Activated T-helper 2 cell treated with anti-CD3 and anti-CD28 coated beads, Interferon-gamma antibody, Interleukin-2, Interleukin-4, amounts not matched to agents 10 μg/mL and 5 μg/mL and 100 μg/mL, durations not matched to agents 14 hours and 24 hours and 36 hours (primary cell): Measurements from ENCODE around the gene ADCY3. TPM values are rescaled to one million over a fixed set of nuclear protein-coding genes. Genes with fewer than 3 reads are reported as not detected.

Experiments
- DNase-seq: peaks from one replicate; pipeline ENCODE4 v3.0.0; 2021; ENCODE audit warnings: low spot score
- H3K27ac Mint-ChIP-seq: one replicate; pipeline ENCODE4 v1.8.0; 2021; ENCODE audit warnings: mixed read lengths
- H3K27me3 Mint-ChIP-seq: one replicate; pipeline ENCODE4 v1.8.0; 2021; ENCODE audit warnings: low read depth, mixed read lengths
- H3K36me3 Mint-ChIP-seq: one replicate; pipeline ENCODE4 v1.8.0; 2021; ENCODE audit warnings: low read depth, mixed read lengths
- H3K4me1 Mint-ChIP-seq: one replicate; pipeline ENCODE4 v1.8.0; 2021; ENCODE audit warnings: low read depth, mixed read lengths
- H3K4me3 Mint-ChIP-seq: one replicate; pipeline ENCODE4 v1.8.0; 2021; ENCODE audit warnings: low read depth, mild to moderate bottlenecking, moderate library complexity, mixed read lengths
- H3K9me3 Mint-ChIP-seq: one replicate; pipeline ENCODE4 v1.8.0; 2021; ENCODE audit warnings: mixed read lengths
- intact Hi-C: fragments of 100-400 bp; cut with micrococcal nuclease; formaldehyde crosslinking; loops from one replicate; pipeline ENCODE4 v1.15.1; 2023
- total RNA-seq: library from RNA; stranded (reverse); gene quantifications from 2 replicates; pipeline ENCODE4 v1.2.3, GENCODE V29; 2022

Gene ADCY3
- total RNA-seq, 1 donor from 2014 or later = 108 TPM

DNA sequence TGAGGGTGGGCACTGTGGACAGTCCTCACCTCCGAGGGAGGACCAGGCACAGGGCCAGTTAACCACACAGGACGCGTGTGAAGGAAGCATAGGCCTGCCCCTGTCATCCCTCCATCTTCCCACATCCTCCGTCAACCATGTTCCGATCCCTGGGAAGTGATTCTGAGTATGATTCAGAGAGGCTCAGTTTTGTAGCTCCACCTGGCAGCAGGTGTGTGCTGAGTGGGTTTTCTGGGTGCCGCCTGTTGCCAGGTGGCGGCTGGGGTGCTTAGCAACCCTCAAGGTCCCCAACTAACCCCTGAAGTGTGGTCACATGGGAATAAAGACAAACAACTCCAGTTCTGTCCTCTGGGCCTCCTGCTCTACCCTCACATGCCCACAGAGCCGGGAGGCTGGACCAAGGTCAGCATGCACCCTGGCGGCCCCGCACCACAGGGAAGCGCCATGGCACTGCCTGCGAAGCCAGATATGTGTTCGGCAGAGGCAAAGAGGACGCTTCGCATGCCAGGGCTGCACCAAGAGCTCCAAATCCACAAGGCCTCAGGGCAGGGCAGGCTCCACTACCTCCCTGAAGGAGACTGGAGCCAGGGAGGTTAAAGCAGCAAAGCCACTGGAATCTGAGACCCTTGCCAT is 60.0 kb downstream of the ADCY3 start:
- Mint-ChIP-seq H3K27me3 (no peaks in the 10 kb centered on the region), H3K4me3 (no peak overlapping the region), H3K4me1 (no peaks in the 10 kb centered on the region), H3K9me3 (no peaks in the 10 kb centered on the region), H3K27ac (no peak overlapping the region), H3K36me3 (peaks cover 8% of the 10 kb centered on the region)
- intact Hi-C loops = no loop called here
- DNase-seq = no peak

DNA sequence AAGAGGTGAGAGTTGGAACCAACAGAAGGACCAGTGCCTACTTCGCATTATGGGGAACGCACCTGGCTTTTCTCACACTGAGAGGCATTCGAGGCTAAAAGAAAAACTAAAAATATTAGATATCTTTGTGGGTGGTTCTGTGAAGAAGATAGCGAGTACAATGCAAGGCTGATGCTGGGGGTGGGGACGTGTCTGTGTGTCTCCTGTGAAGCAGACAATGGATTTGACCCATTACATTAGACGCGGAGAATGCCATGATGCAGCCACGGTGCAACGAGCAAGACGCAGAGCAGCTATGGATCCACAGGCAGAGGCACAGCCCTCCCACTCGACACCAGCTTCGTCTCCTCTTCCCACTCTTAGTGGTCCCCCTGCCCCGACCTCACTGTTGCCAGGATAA is 61.0 kb downstream of the ADCY3 start:
- Mint-ChIP-seq H3K27ac (no peak overlapping the region), H3K4me1 (peaks cover 4% of the 10 kb centered on the region), H3K4me3 (no peak overlapping the region), H3K27me3 (no peaks in the 10 kb centered on the region), H3K9me3 (no peaks in the 10 kb centered on the region), H3K36me3 (peaks cover 11% of the 10 kb centered on the region)
- intact Hi-C loops = no loop called here
- DNase-seq = no peak

DNA sequence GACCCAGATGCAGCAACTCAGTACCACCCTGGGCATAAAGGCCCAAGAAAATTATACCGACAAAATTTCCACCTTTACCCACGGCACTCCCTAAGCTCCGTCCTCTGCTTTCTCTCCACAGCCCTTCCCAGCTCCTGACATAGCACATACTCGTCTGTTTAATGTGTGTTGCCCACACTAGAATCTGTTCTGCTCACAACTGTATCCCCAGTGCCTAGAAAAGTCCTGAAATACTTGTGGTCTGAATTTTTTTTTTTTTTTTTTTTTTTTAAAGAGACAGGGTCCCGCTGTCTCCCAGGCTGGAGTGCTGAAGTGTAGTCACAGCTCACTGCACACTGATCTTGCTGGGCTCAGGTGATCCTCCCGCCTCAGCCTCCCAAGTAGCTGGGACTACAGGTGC is 62.3 kb downstream of the ADCY3 start:
- Mint-ChIP-seq H3K36me3 (peaks cover 11% of the 10 kb centered on the region), H3K27me3 (no peaks in the 10 kb centered on the region), H3K9me3 (no peaks in the 10 kb centered on the region), H3K27ac (no peak overlapping the region), H3K4me1 (peaks cover 4% of the 10 kb centered on the region), H3K4me3 (no peak overlapping the region)
- intact Hi-C loops = no loop called here
- DNase-seq = no peak

DNA sequence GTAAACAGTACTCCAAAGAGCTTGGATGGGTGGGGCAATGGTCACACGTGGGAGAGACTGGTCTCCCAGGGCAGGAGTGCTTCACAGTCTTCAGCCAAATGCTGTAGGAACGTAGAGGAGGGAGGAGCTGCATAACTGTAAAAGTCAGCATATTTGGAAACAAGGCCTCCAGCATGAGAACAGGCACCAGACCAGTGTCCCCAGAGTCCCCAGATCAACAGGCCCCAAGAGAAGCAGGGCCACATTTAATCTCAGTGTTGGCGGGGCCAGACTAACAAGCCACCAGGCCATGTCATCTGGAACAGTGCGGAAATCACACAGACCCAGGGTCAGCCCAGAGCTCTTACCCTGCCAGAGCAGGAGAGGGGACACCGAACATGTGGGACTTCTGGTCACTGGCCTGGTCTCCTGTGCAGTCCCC is 63.2 kb downstream of the ADCY3 start:
- Mint-ChIP-seq H3K4me3 (no peak overlapping the region), H3K27ac (no peak overlapping the region), H3K36me3 (peaks cover 12% of the 10 kb centered on the region), H3K9me3 (no peaks in the 10 kb centered on the region), H3K27me3 (no peaks in the 10 kb centered on the region), H3K4me1 (peaks cover 4% of the 10 kb centered on the region)
- DNase-seq = no peak
- intact Hi-C loops = no loop called here

DNA sequence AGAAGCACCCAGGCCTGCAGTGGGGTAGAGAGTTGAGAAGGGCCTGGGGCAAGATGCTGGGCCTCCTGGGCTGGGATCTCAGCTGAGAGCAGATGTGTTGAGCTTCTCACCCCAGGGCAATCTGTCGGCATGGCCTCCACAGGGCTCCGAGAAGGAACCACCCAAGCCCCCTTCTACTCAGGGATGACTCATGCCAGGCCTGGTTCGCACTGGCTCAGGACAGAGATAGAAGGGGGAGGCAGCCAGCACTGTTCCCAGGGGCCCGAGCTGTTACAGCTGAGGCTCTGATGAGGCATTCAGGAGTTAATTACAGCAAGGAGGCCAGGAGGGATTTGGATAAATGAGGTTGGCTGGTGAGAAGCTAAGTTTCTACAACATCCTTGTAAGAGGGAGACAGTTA is 64.3 kb downstream of the ADCY3 start:
- intact Hi-C loops = no loop called here
- DNase-seq = no peak
- H3K27me3 Mint-ChIP-seq = no peaks in the 10 kb centered on the region
- H3K4me3 Mint-ChIP-seq = no peak overlapping the region
- H3K9me3 Mint-ChIP-seq = no peaks in the 10 kb centered on the region
- peaks cover 4% of the 10 kb centered on the region for H3K4me1 Mint-ChIP-seq
- H3K27ac Mint-ChIP-seq = no peak overlapping the region
- H3K36me3 Mint-ChIP-seq = peaks cover 15% of the 10 kb centered on the region

DNA sequence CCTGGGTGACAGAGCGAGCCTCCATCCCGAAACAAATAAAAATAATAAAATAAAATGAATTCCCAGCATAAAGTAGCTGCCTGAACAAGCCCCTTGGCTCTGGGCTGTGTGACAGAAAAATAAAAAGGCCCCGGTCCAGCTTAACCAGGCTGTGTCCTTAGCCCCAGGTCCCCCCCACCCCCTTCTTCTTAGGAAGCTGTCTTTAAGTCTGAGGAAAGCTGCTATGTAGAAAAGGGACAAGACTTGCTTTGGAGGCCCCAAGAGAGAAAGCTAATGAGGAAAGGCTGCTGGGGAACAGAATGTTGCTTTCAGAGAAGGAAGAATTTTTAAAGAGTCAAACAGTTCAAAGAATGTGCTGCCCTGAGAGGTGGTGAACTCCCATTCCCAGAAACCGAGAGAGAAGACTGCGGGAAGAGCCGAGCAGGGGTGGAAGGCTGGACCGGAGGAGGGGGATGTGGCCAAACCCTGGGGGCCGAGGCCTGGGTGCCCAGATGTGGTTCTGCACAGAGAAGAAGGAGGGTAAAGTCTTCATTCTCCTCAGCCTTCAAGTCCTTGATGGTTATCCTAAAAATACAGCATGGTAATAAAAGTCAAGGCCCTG is 64.9 kb downstream of the ADCY3 start:
- H3K36me3 Mint-ChIP-seq = peaks cover 18% of the 10 kb centered on the region
- no peaks in the 10 kb centered on the region for H3K27me3 Mint-ChIP-seq
- H3K9me3 Mint-ChIP-seq = no peaks in the 10 kb centered on the region
- no peak overlapping the region for H3K4me3 Mint-ChIP-seq
- no peak for DNase-seq
- no peak overlapping the region for H3K27ac Mint-ChIP-seq
- H3K4me1 Mint-ChIP-seq = peaks cover 4% of the 10 kb centered on the region
- intact Hi-C loops = no loop called here

DNA sequence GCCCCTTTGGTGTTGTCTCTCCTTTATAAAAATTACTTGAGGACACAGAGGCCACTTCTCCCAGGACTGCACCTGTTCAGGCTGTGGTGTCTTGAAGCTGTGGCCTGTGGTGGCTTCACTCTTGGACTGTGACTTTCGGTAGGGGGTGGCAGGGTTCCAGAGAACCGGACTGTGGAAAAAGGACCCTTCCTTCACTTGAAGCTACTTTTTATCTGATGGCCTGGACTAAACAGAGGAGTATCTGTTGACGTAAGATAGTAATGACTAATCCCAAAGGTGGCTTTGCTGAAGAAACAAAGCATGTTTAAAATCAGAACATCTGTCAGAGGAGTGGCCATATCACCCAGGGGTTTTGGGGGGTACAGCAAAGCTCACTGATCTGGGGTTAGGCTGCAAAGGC is 66.0 kb downstream of the ADCY3 start:
- H3K4me1 Mint-ChIP-seq = peaks cover 4% of the 10 kb centered on the region
- no peak overlapping the region for H3K27ac Mint-ChIP-seq
- H3K27me3 Mint-ChIP-seq = no peaks in the 10 kb centered on the region
- intact Hi-C loops = no loop called here
- peaks cover 18% of the 10 kb centered on the region for H3K36me3 Mint-ChIP-seq
- no peak for DNase-seq
- H3K9me3 Mint-ChIP-seq = no peaks in the 10 kb centered on the region
- H3K4me3 Mint-ChIP-seq = no peak overlapping the region

DNA sequence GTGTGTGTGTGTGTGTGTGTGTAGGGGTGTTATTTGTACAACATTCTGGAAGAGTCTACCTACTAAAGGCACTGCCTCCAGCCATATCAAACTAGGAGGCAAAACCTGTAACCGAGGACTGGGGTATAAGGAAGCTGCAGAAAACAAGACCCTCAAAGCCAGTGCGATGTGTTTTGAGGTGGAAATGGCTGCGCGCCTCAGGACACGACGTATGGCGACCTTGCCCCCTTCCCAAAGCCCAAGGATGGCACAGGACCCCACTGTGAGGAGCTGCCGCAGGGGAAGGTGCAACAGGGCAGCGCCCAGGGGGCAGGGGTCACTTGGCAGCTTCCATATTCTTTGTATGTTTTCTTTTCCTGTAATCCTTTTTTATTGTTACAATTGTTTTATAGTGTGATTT is 67.0 kb downstream of the ADCY3 start:
- Mint-ChIP-seq H3K36me3 (peaks cover 18% of the 10 kb centered on the region), H3K27ac (no peak overlapping the region), H3K4me3 (no peak overlapping the region), H3K27me3 (no peaks in the 10 kb centered on the region), H3K4me1 (peaks cover 4% of the 10 kb centered on the region), H3K9me3 (no peaks in the 10 kb centered on the region)
- intact Hi-C loops = no loop called here
- DNase-seq = no peak

DNA sequence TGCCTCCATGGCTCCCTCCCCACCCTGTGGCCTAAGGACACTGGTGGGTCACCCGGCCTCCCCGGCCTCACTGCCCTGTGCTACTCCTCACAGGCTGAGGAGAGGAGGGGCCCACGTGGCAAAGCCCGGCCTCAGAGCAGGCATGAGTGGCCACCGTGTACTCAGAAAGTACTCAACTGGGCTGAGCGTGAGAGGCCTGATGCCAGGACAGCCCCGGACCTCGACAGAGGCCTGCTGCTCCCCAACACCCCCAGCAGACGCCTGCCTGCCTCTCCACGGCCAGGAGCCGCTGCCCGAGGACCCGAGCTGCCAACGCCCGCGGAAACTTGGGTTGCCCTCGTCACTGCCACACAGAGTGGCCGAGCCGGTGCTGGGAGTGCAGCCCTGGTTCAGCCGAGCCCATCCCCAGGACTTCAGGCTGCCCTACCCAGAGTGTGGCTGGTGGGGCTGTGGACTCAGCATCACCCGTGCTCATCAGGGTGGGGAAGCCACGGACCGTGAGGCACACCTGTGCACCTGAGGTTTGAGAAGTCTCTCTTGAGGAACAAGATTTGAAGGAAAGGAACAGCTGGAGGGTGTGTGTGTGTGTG is 67.5 kb downstream of the ADCY3 start:
- intact Hi-C loops = no loop called here
- Mint-ChIP-seq H3K27ac (no peak overlapping the region), H3K4me3 (no peak overlapping the region)

DNA sequence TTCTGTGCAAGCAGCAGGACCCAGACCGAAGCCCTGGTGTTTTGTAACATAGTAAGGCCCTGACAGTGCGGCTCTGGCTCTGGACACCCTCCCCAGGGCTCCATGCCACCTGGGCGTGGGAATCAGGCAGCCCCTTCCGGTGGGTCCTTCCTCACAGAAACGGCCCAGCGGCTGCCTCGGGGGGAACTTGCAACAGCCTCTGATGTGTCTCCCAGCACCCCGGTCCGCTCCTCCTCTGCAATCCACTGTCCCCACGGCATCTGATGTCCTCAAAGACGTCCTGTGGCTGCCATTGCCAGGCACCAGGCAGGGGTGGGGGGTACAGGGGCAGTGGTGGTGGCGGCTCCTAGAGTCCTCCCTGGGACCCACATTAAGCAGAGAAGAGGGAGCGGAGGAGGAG is 68.0 kb downstream of the ADCY3 start:
- H3K27me3 Mint-ChIP-seq = no peaks in the 10 kb centered on the region
- peaks cover 4% of the 10 kb centered on the region for H3K4me1 Mint-ChIP-seq
- peaks cover 21% of the 10 kb centered on the region for H3K36me3 Mint-ChIP-seq
- H3K27ac Mint-ChIP-seq = no peak overlapping the region
- intact Hi-C loops = no loop called here
- no peak overlapping the region for H3K4me3 Mint-ChIP-seq
- H3K9me3 Mint-ChIP-seq = no peaks in the 10 kb centered on the region
- no peak for DNase-seq

More for the DNA sequence above, 67.5 kb downstream of the ADCY3 start:
- Mint-ChIP-seq H3K27me3 (no peaks in the 10 kb centered on the region), H3K9me3 (no peaks in the 10 kb centered on the region), H3K36me3 (peaks cover 18% of the 10 kb centered on the region), H3K4me1 (peaks cover 4% of the 10 kb centered on the region)
- DNase-seq = no peak

DNA sequence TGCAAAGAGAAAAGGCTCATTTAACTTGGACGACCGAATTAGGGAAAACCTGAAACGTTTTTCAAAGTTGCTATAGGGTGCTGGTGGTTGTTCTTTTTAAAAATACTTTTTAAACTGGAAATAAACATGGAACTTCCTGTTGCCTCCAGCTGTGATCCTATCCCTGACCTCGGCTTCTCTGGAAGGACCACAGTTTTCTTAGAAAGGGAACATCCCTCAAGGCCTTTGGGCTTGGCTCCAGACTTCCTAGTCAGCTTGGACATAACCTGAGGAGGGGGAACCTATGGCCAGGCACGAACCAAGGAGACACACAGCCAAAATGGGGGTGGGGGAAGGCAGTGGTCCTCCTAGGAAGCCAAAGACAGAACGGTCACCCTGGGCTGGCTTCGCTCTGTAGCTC is 69.1 kb downstream of the ADCY3 start:
- peaks cover 4% of the 10 kb centered on the region for H3K4me1 Mint-ChIP-seq
- H3K27ac Mint-ChIP-seq = no peak overlapping the region
- intact Hi-C loops = no loop called here
- DNase-seq = no peak
- peaks cover 17% of the 10 kb centered on the region for H3K36me3 Mint-ChIP-seq
- no peaks in the 10 kb centered on the region for H3K9me3 Mint-ChIP-seq
- H3K27me3 Mint-ChIP-seq = no peaks in the 10 kb centered on the region
- no peak overlapping the region for H3K4me3 Mint-ChIP-seq

DNA sequence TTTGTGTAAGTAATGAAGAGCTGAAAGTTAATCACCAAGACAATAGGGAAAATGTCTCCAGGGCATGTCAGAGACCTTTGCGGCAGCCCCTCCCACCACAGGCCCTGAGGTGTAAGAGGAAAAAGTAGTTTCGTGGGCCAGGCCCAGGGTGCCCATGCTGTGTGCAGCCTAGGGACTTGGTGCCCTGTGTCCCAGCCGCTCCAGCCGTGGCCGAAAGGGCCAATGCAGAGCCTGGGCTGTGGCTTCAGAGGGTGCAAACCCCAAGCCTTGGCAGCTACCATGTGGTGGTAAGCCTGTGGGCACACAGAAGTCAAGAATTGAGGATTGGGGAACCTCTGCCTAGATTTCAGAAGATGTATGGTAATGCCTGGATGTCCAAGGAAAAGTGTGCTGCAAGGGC is 74.3 kb downstream of the ADCY3 start:
- Mint-ChIP-seq H3K27ac (no peak overlapping the region), H3K27me3 (no peaks in the 10 kb centered on the region), H3K36me3 (peaks cover 10% of the 10 kb centered on the region), H3K9me3 (no peaks in the 10 kb centered on the region), H3K4me3 (no peak overlapping the region), H3K4me1 (no peaks in the 10 kb centered on the region)
- intact Hi-C loops = no loop called here
- no peak for DNase-seq

DNA sequence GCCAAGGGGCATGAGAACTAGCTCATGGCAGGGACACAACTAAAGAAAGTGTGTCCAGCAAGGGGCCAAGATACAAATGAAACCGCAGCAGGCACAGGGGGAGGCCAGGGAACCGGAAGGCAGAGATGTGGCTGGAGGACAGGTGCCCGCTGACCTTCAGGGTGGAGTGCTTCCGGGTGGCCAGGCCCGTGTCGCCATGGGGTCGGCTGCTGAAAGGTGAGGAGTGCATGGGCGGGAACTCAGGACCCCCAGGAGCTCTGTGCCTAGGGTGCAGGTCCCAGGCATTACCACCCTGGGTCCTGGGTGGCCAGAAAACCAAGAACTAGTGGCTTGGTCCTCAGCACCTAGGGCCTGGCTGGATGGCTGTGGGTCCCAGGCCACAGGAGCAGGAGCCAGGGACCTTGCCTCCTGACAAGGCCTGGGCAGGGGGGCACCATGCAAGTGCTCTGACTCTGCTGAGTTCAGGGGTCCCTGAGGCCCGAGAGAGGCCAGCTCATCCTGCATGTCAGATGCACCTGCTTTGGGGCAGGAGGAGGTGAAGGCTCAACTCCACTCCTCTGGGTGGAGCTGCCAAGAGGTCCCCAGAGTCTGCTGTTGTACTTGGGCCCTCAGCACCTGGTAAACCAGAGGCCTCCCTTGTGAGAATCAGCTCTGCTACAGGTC is 75.9 kb downstream of the ADCY3 start:
- Mint-ChIP-seq H3K27me3 (no peaks in the 10 kb centered on the region), H3K36me3 (peaks cover 9% of the 10 kb centered on the region), H3K27ac (no peak overlapping the region), H3K4me3 (no peak overlapping the region), H3K9me3 (no peaks in the 10 kb centered on the region), H3K4me1 (no peaks in the 10 kb centered on the region)
- intact Hi-C loops = no loop called here
- no peak for DNase-seq
